Transverse colon (tissue), 4 donors: Measurements from ENCODE around the gene TBL1X. TPM values are rescaled to one million over a fixed set of nuclear protein-coding genes. Genes with fewer than 3 reads are reported as not detected.

Experiments used
- DNase-seq: peaks from one replicate; pipeline ENCODE4 v3.0.0-alpha.2; 2019
- H3K27ac ChIP-seq, 4 donors: fragments of 200-600 bp; sonication (generic); 2 replicates each; pipeline ENCODE4 v1.5.1; 2016 to 2018; ENCODE audit warnings: inconsistent platforms in 4 of 4
- H3K27me3 ChIP-seq: fragments of 200-600 bp; sonication (generic); 2 replicates; pipeline ENCODE4 v1.5.1; 2017; ENCODE audit warnings: inconsistent platforms
- H3K36me3 ChIP-seq, 4 donors: fragments of 200-600 bp; sonication (generic); 2 replicates each; pipeline ENCODE4 v1.5.1; 2017 to 2019; ENCODE audit warnings: inconsistent platforms in 4 of 4
- H3K4me1 ChIP-seq, 4 donors: fragments of 200-600 bp; sonication (generic); 2 replicates each; pipeline ENCODE4 v1.5.1; 2017 to 2020; ENCODE audit warnings: inconsistent platforms in 4 of 4
- H3K4me3 ChIP-seq, 4 donors: fragments of 200-600 bp; sonication (generic); 1 replicate in 1 of 4; 2 replicates in 3 of 4; pipeline versions ENCODE4 v1.5.1 to v1.6.1; 2017 to 2019; ENCODE audit warnings: inconsistent platforms in 4 of 4
- H3K9me3 ChIP-seq, 2 donors: fragments of 200-600 bp; sonication (generic); 2 replicates each; pipeline ENCODE4 v1.5.1; 2017 to 2019; ENCODE audit warnings: inconsistent platforms in 2 of 2
- EP300 ChIP-seq: sonication (generic); formaldehyde crosslinking; IDR thresholded peaks from one replicate; pipeline ENCODE4 v1.6.1; 2017; ENCODE audit warnings: antibody characterized with exemption, low read depth
- POLR2A ChIP-seq: fragments of 450-650 bp; IDR thresholded peaks from one replicate; pipeline ENCODE4 v1.6.1; 2016; ENCODE audit warnings: antibody characterized with exemption, mild to moderate bottlenecking, moderate library complexity
- POLR2AphosphoS5 ChIP-seq, 3 donors: sonication (generic); formaldehyde crosslinking; IDR thresholded peaks; one replicate each; pipeline ENCODE4 v1.6.1; 2016; ENCODE audit warnings: antibody characterized with exemption in 3 of 3
- WGBS, 2 donors: methylation state at CpG; one replicate each; pipeline ENCODE4 v1.1.5; 2018; ENCODE audit warnings: low coverage in 1 of 2; 5-methylcytosine and 5-hydroxymethylcytosine counted together
- in situ Hi-C, 4 donors: fragments of 200-750 bp; cut with MboI; loops; one replicate each; pipeline versions ENCODE4 v1.15.0 to v1.15.1; 2017; ENCODE audit warnings: low sequenced_read_pairs in 3 of 4, low pct_ligation_motif_present in 1 of 4, low pct_unique_long_range_greater_than_20kb in 1 of 4
- intact Hi-C: fragments of 100-400 bp; cut with DNase I; formaldehyde crosslinking; loops from one replicate; pipeline ENCODE4 v1.15.1; 2023; ENCODE audit warnings: low total_unique reads
- total RNA-seq, 4 donors: library from RNA; depleted of rRNA; stranded (reverse); fragments of >200 nt; gene quantifications; one replicate each; pipeline ENCODE4 v1.1.0, GENCODE V29; 2016
- TF ChIP-seq, protein P1 (sequence below), 5 experiments: fragments of 200-600 bp in 3 of 5; fragments of 450-650 bp in 2 of 5; sonication (generic) in 3 of 5; IDR thresholded peaks; 1 replicate in 2 of 5; 2 replicates in 3 of 5; pipeline ENCODE4 v1.5.1; 2016 to 2017; ENCODE audit warnings: antibody characterized with exemption in 5 of 5, inconsistent platforms in 3 of 5, mild to moderate bottlenecking in 2 of 5, moderate library complexity in 1 of 5

TBL1X gene
- total RNA-seq, 4 donors from 2014 or later = 3.4 to 16.8 (median 13.0) TPM

DNA sequence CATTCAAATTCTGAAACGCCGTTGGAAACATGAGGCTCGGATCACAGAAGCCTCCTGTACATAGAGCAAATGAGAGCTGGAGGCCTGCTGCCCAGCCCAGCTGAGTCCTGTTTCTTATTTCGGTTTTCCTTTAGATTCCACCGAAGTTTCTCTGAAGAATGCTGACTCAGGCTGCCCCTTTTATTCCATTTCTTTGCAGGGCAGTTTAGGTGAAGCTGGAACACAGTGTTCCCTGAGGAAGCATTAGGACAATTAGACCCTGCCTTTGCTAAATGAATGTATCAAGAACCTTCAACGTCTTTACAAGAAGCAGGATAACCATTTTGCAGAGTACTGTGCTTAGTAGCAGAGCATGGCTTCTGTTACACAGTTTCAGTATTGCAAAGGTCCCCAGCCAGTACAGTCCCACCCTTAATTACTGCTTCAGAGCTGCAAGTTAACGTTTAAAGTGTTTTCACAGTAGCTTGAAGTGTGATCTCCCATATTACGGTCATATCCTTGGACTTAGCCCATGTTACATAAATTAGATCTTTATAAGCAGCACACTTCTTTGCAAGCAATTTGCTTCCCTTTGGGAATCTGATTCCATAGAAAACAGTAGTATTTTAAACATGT lies 117.0 kb downstream of the TBL1X start:
- Histone ChIP-seq H3K9me3 (no peaks in the 10 kb centered on the region), H3K4me1 (peaks cover 0 to 15% (median 7%) of the 10 kb centered on the region in 4 donors), H3K4me3 (no peak overlapping the region), H3K27ac (peak overlapping the region in 2 of 4 donors; percentile 0 to 40), H3K36me3 (no peaks in the 10 kb centered on the region), H3K27me3 (no peaks in the 10 kb centered on the region)
- no peak for DNase-seq
- intact Hi-C loops = no loop called here
- WGBS, 2 donors = 50 to 51% methylated on average over 2 to 8 of the region's 8 CpGs
- TF ChIP-seq POLR2A (no peak), POLR2AphosphoS5 (IDR thresholded peaks at IDR 0.05) (no peak), EP300 (no peak)
- TF ChIP-seq, protein P1, sequence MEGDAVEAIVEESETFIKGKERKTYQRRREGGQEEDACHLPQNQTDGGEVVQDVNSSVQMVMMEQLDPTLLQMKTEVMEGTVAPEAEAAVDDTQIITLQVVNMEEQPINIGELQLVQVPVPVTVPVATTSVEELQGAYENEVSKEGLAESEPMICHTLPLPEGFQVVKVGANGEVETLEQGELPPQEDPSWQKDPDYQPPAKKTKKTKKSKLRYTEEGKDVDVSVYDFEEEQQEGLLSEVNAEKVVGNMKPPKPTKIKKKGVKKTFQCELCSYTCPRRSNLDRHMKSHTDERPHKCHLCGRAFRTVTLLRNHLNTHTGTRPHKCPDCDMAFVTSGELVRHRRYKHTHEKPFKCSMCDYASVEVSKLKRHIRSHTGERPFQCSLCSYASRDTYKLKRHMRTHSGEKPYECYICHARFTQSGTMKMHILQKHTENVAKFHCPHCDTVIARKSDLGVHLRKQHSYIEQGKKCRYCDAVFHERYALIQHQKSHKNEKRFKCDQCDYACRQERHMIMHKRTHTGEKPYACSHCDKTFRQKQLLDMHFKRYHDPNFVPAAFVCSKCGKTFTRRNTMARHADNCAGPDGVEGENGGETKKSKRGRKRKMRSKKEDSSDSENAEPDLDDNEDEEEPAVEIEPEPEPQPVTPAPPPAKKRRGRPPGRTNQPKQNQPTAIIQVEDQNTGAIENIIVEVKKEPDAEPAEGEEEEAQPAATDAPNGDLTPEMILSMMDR (IDR thresholded peaks at IDR 0.05) = no peak
- in situ Hi-C loops = no loop called here

DNA sequence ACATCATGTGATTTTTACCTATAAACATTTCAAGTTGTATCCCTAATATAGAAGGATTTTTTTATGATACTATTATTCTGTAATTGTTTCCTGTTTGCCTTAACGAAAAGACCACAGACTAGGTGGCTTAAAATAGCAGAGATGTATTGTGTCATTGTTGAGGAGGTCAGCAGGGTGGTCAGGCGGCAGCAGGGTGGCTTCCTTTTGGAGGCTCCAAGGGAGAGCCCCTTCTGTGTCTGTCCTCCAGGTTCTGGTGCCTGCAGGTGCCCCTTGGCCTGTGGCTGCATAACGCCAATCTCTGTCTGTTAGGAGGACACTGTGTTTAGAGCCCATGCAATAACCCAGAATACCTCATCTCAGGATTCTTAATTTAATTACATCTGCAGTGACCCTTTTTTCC lies 118.1 kb downstream of the TBL1X start:
- in situ Hi-C loops = no loop called here
- WGBS, 2 donors = 39 to 65% methylated on average over 3 of the region's 3 CpGs
- TF ChIP-seq POLR2AphosphoS5 (IDR thresholded peaks at IDR 0.05) = no peak

DNA sequence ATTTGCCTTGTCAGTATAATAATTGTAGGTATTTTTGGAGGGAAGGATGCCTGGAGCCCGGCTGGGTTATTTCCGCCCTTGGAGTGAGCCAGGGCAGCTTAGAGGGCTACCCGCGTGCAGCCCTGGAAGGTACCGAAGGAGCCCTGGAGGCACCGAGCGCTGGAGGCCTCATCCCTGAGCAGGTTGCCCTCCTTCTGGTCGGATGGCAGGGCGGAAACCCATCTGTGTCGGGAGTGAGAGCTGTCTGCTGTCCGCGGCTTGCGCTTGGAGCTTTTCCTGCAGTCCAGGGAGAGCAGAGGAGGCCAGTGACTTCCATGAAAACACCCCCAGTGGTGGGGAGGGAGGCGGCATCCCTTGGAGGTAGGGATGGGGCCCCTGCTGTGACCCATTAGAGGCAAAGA lies 122.1 kb downstream of the TBL1X start:
- Histone ChIP-seq H3K9me3 (no peaks in the 10 kb centered on the region), H3K27ac (no peak overlapping the region), H3K27me3 (no peaks in the 10 kb centered on the region), H3K4me1 (peaks cover 0 to 7% (median 4%) of the 10 kb centered on the region in 4 donors), H3K4me3 (no peak overlapping the region), H3K36me3 (no peaks in the 10 kb centered on the region)
- intact Hi-C loops (no loop called here), in situ Hi-C loops (no loop called here)
- TF ChIP-seq, protein P1 (IDR thresholded peaks at IDR 0.05) = no peak
- DNase-seq = no peak
- 78% methylated on average over 14 of the region's 14 CpGs; no CpG with 5 or more reads in 1 of the 2 donors for WGBS, 2 donors

More for the DNA sequence above, 118.1 kb downstream of the TBL1X start:
- DNase-seq = no peak
- Histone ChIP-seq H3K4me1 (peaks cover 0 to 15% (median 7%) of the 10 kb centered on the region in 4 donors), H3K4me3 (no peak overlapping the region), H3K9me3 (no peaks in the 10 kb centered on the region), H3K27me3 (no peaks in the 10 kb centered on the region), H3K27ac (no peak overlapping the region), H3K36me3 (no peaks in the 10 kb centered on the region)
- intact Hi-C loops = no loop called here

DNA sequence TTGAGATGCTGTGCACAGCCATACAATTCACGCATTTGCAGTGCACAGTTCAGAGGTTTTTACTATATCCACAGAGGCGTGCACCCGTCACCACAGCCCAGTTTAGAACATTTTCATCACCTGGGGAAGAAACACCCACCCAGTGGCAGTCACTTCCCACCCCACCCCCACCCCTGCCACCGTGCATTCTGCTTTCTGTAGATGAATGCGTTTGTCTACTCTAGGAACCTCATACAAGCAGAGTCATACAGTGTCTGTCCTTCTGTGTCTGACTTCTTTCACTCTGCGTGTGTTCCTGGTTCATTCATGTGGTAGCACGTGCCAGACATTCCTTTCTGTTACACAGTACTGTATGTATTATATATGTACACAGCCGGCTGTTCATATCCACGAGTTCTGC lies 122.8 kb downstream of the TBL1X start:
- TF ChIP-seq EP300 (no peak), POLR2AphosphoS5 (IDR thresholded peaks at IDR 0.05) (no peak), POLR2A (no peak)
- TF ChIP-seq, protein P1 (IDR thresholded peaks at IDR 0.05) = no peak
- peaks cover 0 to 3% (median 0%) of the 10 kb centered on the region in 4 donors for H3K4me1 ChIP-seq
- no peak overlapping the region for H3K27ac ChIP-seq
- H3K4me3 ChIP-seq = no peak overlapping the region
- in situ Hi-C loops = no loop called here
- no peak for DNase-seq
- H3K27me3 ChIP-seq = no peaks in the 10 kb centered on the region
- intact Hi-C loops = no loop called here
- no peaks in the 10 kb centered on the region for H3K9me3 ChIP-seq
- no peaks in the 10 kb centered on the region for H3K36me3 ChIP-seq
- WGBS, 2 donors = 68% methylated on average over 9 of the region's 9 CpGs; no CpG with 5 or more reads in 1 of the 2 donors

DNA sequence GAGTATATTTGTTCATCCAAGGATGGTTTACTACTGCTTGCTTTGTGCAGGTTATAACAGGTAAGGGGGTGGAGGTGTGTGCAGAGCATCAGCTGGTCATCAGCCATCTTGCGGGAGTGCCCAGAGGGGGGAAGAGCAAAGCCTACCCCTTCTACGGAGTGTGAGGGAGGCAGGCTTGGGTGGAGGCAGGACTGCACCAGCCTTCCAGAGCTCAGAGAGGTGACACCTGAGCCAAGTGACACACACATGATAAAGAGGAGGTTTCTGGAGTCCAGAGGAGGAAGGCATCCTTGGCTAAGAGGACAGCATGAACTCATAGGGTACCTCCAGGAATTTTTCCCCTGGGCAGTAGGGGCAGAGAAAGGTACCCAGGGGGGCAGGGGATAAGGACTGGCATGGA lies 126.6 kb downstream of the TBL1X start:
- Histone ChIP-seq H3K27me3 (no peaks in the 10 kb centered on the region), H3K36me3 (no peaks in the 10 kb centered on the region), H3K4me1 (no peaks in the 10 kb centered on the region), H3K27ac (no peak overlapping the region), H3K9me3 (no peaks in the 10 kb centered on the region), H3K4me3 (no peak overlapping the region)
- intact Hi-C loops = no loop called here
- WGBS, 2 donors = 75% methylated on average over 2 of the region's 2 CpGs; no CpG with 5 or more reads in 1 of the 2 donors
- no peak for DNase-seq
- no peak for TF ChIP-seq POLR2A
- in situ Hi-C loops = no loop called here
